DOHH2 (cell line): ENCODE results near the gene ZFP57.

Experiments
- H3F3A ChIP-seq: fragments of 200-600 bp; sonication (generic), shearing (Covaris generic); 2 replicates; pipeline ENCODE4 v1.6.0; 2016; ENCODE audit warnings: antibody characterized with exemption, mild to moderate bottlenecking; ENCODE audit not compliant: control insufficient read depth, insufficient read depth
- H3K27ac ChIP-seq: fragments of 200-600 bp; sonication (generic); 2 replicates; pipeline ENCODE4 v1.5.1; 2014; ENCODE audit warnings: low read depth, mild to moderate bottlenecking, low read length, moderate library complexity
- H3K27me3 ChIP-seq: fragments of 200-600 bp; sonication (generic); 2 replicates; pipeline ENCODE4 v1.6.1; 2014; ENCODE audit warnings: mild to moderate bottlenecking, low read length, mixed read lengths; ENCODE audit not compliant: control insufficient read depth
- H3K36me3 ChIP-seq: fragments of 200-600 bp; sonication (generic); 2 replicates; pipeline ENCODE4 v1.6.1; 2014; ENCODE audit warnings: mild to moderate bottlenecking, low read length, moderate library complexity, mixed read lengths; ENCODE audit not compliant: control insufficient read depth
- H3K4me1 ChIP-seq: fragments of 200-600 bp; sonication (generic); 2 replicates; pipeline ENCODE4 v1.6.1; 2014; ENCODE audit warnings: mild to moderate bottlenecking, low read length, mixed read lengths; ENCODE audit not compliant: control insufficient read depth
- H3K4me2 ChIP-seq: fragments of 200-600 bp; sonication (generic); 2 replicates; pipeline ENCODE4 v1.6.0; 2014; ENCODE audit warnings: mild to moderate bottlenecking, low read length, moderate library complexity
- H3K4me3 ChIP-seq: fragments of 200-600 bp; sonication (generic); 2 replicates; pipeline ENCODE4 v1.5.1; 2014; ENCODE audit warnings: mild to moderate bottlenecking, low read length, mixed read lengths
- H3K79me2 ChIP-seq: fragments of 200-600 bp; sonication (generic); 2 replicates; pipeline ENCODE4 v1.6.1; 2014; ENCODE audit warnings: mild to moderate bottlenecking, low read length, mixed read lengths; ENCODE audit not compliant: control insufficient read depth
- H3K9me2 ChIP-seq: fragments of 200-600 bp; sonication (generic); replicated peaks from 2 replicates; pipeline ENCODE4 v1.6.1; 2014; ENCODE audit warnings: mild to moderate bottlenecking, low read length, mixed read lengths; ENCODE audit not compliant: control insufficient read depth
- H3K9me3 ChIP-seq: fragments of 200-600 bp; sonication (generic); 2 replicates; pipeline ENCODE4 v1.6.1; 2014; ENCODE audit warnings: antibody characterized with exemption, low read length, mixed read lengths; ENCODE audit not compliant: control insufficient read depth, insufficient read depth
- H4K20me1 ChIP-seq: fragments of 200-600 bp; sonication (generic); 2 replicates; pipeline ENCODE4 v1.6.0; 2014; ENCODE audit warnings: low read depth, mild to moderate bottlenecking, antibody characterized with exemption, low read length, moderate library complexity; ENCODE audit not compliant: control insufficient read depth, insufficient read depth
- EZH2phosphoT487 ChIP-seq: fragments of 200-600 bp; sonication (generic); IDR thresholded peaks from 2 replicates; pipeline ENCODE4 v1.6.1; 2017; ENCODE audit warnings: borderline replicate concordance, mild to moderate bottlenecking, antibody characterized with exemption, low read length, moderate library complexity, mixed read lengths
- TF ChIP-seq, protein P1 (sequence below): fragments of 200-600 bp; sonication (generic); IDR thresholded peaks from one replicate; pipeline ENCODE4 v1.5.1; 2014; ENCODE audit warnings: antibody characterized with exemption, mild to moderate bottlenecking, low read depth, low read length; ENCODE audit not compliant: poor library complexity, severe bottlenecking

ZFP57 gene

DNA sequence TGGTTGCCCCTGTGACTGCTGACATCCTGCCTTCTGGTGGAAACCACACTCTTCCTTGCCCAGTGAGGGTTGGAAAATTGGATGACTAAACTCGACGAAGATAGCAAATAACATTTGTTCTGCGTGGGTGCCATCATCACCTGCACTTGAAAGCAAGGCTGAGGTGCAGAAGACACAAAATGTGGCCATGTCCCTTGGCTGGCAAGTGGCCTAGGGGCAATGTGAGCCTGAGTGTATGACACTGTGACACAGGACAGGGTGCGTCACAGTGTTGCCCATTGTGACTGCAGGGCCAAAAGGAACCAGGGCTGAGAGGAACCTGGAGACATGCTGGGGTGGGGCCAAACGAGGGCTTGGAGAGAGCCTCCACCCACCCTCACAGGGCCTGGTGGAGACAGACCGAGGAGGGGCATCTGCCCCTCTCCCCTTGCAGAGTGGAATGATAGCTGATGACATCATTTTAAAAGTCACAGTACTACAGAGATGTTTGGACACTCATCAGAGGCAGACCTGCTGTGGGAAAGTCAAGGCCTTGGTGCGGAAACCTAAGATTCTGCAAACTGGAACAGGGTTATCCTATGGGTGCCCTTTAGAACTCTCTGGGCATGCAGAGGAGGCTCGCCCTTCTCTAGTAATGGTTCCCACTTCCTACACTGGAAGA is 29.5 kb upstream of the ZFP57 start:
- Histone ChIP-seq H3K4me3 (no peak overlapping the region), H3K9me2 (no peaks in the 10 kb centered on the region), H3K4me1 (peaks cover 10% of the 10 kb centered on the region), H3K79me2 (no peaks in the 10 kb centered on the region), H3K27ac (no peak overlapping the region), H3K4me2 (no peak overlapping the region), H3K36me3 (no peaks in the 10 kb centered on the region), H4K20me1 (no peaks in the 10 kb centered on the region), H3K27me3 (peaks cover 32% of the 10 kb centered on the region), H3F3A (no peaks in the 10 kb centered on the region), H3K9me3 (no peaks in the 10 kb centered on the region)
- no peak for TF ChIP-seq EZH2phosphoT487
- TF ChIP-seq, protein P1, sequence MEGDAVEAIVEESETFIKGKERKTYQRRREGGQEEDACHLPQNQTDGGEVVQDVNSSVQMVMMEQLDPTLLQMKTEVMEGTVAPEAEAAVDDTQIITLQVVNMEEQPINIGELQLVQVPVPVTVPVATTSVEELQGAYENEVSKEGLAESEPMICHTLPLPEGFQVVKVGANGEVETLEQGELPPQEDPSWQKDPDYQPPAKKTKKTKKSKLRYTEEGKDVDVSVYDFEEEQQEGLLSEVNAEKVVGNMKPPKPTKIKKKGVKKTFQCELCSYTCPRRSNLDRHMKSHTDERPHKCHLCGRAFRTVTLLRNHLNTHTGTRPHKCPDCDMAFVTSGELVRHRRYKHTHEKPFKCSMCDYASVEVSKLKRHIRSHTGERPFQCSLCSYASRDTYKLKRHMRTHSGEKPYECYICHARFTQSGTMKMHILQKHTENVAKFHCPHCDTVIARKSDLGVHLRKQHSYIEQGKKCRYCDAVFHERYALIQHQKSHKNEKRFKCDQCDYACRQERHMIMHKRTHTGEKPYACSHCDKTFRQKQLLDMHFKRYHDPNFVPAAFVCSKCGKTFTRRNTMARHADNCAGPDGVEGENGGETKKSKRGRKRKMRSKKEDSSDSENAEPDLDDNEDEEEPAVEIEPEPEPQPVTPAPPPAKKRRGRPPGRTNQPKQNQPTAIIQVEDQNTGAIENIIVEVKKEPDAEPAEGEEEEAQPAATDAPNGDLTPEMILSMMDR = no peak

GRCh38 chr6:29709188-29709587 is 28.2 kb upstream of the ZFP57 start:
- H3K9me3 ChIP-seq = no peaks in the 10 kb centered on the region
- H3K9me2 ChIP-seq = no peaks in the 10 kb centered on the region
- no peaks in the 10 kb centered on the region for H3K36me3 ChIP-seq
- H3K79me2 ChIP-seq = no peaks in the 10 kb centered on the region
- peak overlapping the region; percentile 21; the same call in 1 of the 2 replicates for H3K4me2 ChIP-seq
- peaks cover 32% of the 10 kb centered on the region for H3K27me3 ChIP-seq
- TF ChIP-seq EZH2phosphoT487 = no peak
- TF ChIP-seq, protein P1 = no peak
- peaks cover 10% of the 10 kb centered on the region for H3K4me1 ChIP-seq
- H4K20me1 ChIP-seq = no peaks in the 10 kb centered on the region
- H3F3A ChIP-seq = no peaks in the 10 kb centered on the region
- no peak overlapping the region for H3K27ac ChIP-seq
- no peak overlapping the region for H3K4me3 ChIP-seq

- Histone ChIP-seq H3K4me2 (peak overlapping the region; percentile 21; the same call in 1 of the 2 replicates), H3K4me3 (no peak overlapping the region), H3K27me3 (peaks cover 32% of the 10 kb centered on the region), H3K9me3 (no peaks in the 10 kb centered on the region), H3K4me1 (peaks cover 10% of the 10 kb centered on the region), H3K79me2 (no peaks in the 10 kb centered on the region), H3K27ac (no peak overlapping the region), H3F3A (no peaks in the 10 kb centered on the region), H3K36me3 (no peaks in the 10 kb centered on the region), H4K20me1 (no peaks in the 10 kb centered on the region), H3K9me2 (no peaks in the 10 kb centered on the region)
- TF ChIP-seq, protein P1 = no peak
- no peak for TF ChIP-seq EZH2phosphoT487
These were observed 27.7 kb upstream of the ZFP57 start for GRCh38 chr6:29708432-29709179.
